SK-N-MC (cell line): Measurements from ENCODE around the gene SETD4.

Experiments used
- EZH2 ChIP-seq: fragments of 200-600 bp; sonication (generic); IDR thresholded peaks from one replicate; pipeline ENCODE4 v1.6.1; 2017; ENCODE audit warnings: antibody characterized with exemption
- POLR2AphosphoS5 ChIP-seq: IDR thresholded peaks from 2 replicates; pipeline ENCODE4 v1.6.1; 2012; ENCODE audit warnings: mild to moderate bottlenecking, low read depth, low read length, borderline replicate concordance

DNA sequence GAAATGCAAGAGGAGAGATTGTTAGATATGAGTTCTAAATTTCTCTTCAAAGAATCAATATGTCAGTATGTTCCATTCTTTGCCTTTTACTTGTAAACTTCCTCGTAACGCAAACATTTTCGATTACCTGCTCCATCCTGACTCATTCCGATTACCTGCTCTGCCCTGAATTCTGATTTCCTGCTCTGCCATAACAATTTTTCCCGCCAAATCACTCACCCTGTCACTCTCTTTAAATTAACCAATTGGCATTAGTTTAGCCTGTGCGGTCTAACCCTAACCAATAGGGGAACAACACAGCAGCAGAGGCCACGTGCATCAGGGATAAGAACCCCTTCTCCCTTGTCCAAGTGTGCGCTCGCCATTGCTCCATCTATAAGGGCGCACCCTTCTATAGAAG lies 49.5 kb upstream of the SETD4 start:
- no peak for TF ChIP-seq EZH2
- no peak for TF ChIP-seq POLR2AphosphoS5
